ENCODE results near the gene SLC8A1.

GRCh38 chr2:40357667-40358066, 94.2 kb downstream of the SLC8A1 start:
- no peak for TF ChIP-seq POLR2A (IDR thresholded peaks at IDR 0.05)
- TF ChIP-seq CTCF (IDR thresholded peaks at IDR 0.05) = no peak
- TF ChIP-seq POLR2AphosphoS5 (IDR thresholded peaks at IDR 0.05) = no peak

All from breast epithelium (tissue), 3 donors.